Stimulated activated CD4-positive, alpha-beta T cell treated with anti-CD3 and anti-CD28 coated beads, Interleukin-12 subunit alpha, Interleukin-12 subunit beta, amount 100 ng/mL, for 48 hours (primary cell): ENCODE results near the gene APOBEC3H.
A peak's percentile ranks its signal among the peaks of the same experiment; 100 is the strongest.

Experiments
- DNase-seq, 3 donors: peaks; one replicate each; pipeline ENCODE4 v3.0.0-alpha.2; 2020; ENCODE audit warnings: low read depth in 2 of 3, low spot score in 1 of 3

The APOBEC3H gene

GRCh38 chr22:39081016-39081415 is 16.0 kb upstream of the APOBEC3H start:
- DNase-seq: no peak

GRCh38 chr22:39081598-39081997 is 15.4 kb upstream of the APOBEC3H start:
- DNase-seq: no peak

- no peak for DNase-seq
These were observed 13.6 kb upstream of the APOBEC3H start for GRCh38 chr22:39083212-39084165.

- no peak for DNase-seq
These were observed 12.4 kb upstream of the APOBEC3H start for GRCh38 chr22:39084666-39085065.

GRCh38 chr22:39087098-39087497 is 9.9 kb upstream of the APOBEC3H start:
- no peak for DNase-seq

- no peak for DNase-seq
These were observed 9.0 kb upstream of the APOBEC3H start for GRCh38 chr22:39087881-39088684.

- DNase-seq: no peak
These were observed 8.4 kb upstream of the APOBEC3H start for GRCh38 chr22:39088685-39089032.

GRCh38 chr22:39089928-39090327 is 7.1 kb upstream of the APOBEC3H start:
- no peak for DNase-seq

- DNase-seq: peak; percentile 65 to 78 (median 74)
These were observed 6.5 kb upstream of the APOBEC3H start for GRCh38 chr22:39090426-39091064.

GRCh38 chr22:39091126-39092081 is 5.6 kb upstream of the APOBEC3H start:
- peak in 1 of 3 donors; percentile 13 for DNase-seq

GRCh38 chr22:39092111-39092862 is 4.8 kb upstream of the APOBEC3H start:
- DNase-seq: peak in 1 of 3 donors; percentile 32

GRCh38 chr22:39094717-39095389 is 2.2 kb upstream of the APOBEC3H start:
- no peak for DNase-seq

GRCh38 chr22:39095971-39096370 is 1.1 kb upstream of the APOBEC3H start:
- DNase-seq: no peak

- no peak for DNase-seq
These were observed 982 bp downstream of the APOBEC3H start for GRCh38 chr22:39098026-39098425.

GRCh38 chr22:39098576-39098975 is 1.5 kb downstream of the APOBEC3H start:
- DNase-seq: no peak

GRCh38 chr22:39101226-39101625 is 4.2 kb downstream of the APOBEC3H start:
- no peak for DNase-seq

- no peak for DNase-seq
These were observed 6.4 kb downstream of the APOBEC3H start for GRCh38 chr22:39103431-39103830.

GRCh38 chr22:39106326-39106725 is 9.3 kb downstream of the APOBEC3H start:
- no peak for DNase-seq

- DNase-seq: no peak
These were observed 11.4 kb downstream of the APOBEC3H start for GRCh38 chr22:39108487-39108886.
